ENCODE measurements around the gene MORC2.

MORC2 gene

DNA sequence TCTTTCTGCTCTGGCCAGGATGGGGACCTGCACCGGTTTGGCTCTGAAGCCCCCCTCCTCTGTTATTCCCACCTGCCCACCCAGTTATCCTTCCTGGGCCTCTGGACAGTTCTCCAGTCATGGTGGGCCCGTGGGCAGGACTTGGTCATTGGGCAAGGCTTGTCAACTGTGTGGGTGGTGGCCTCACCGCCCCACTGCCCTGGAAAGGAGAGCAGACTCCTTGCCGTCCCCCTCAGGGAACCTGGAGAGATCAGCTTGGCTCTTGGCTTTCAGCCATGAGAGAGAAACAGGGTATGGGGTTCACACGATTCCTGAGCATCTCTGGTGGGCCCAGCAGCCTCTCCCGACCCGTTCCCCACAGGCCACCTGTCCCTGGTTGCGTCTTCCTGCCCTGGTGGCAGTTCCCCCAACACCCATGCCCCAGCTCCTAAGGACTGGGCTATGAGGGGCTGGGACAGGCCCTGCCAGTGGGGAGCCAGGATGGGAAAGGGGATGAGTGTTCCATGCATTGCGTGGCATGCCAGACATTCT lies 92.3 kb downstream of the MORC2 start:
- Histone ChIP-seq H3K27ac (ENCODE audit: low read depth in 2 of 2, low read length in 2 of 2) (no peak overlapping the region), H3K4me1 (ENCODE audit: control insufficient read depth in 2 of 2, insufficient read depth in 2 of 2, low read length in 2 of 2) (no peaks in the 10 kb centered on the region)

DNA sequence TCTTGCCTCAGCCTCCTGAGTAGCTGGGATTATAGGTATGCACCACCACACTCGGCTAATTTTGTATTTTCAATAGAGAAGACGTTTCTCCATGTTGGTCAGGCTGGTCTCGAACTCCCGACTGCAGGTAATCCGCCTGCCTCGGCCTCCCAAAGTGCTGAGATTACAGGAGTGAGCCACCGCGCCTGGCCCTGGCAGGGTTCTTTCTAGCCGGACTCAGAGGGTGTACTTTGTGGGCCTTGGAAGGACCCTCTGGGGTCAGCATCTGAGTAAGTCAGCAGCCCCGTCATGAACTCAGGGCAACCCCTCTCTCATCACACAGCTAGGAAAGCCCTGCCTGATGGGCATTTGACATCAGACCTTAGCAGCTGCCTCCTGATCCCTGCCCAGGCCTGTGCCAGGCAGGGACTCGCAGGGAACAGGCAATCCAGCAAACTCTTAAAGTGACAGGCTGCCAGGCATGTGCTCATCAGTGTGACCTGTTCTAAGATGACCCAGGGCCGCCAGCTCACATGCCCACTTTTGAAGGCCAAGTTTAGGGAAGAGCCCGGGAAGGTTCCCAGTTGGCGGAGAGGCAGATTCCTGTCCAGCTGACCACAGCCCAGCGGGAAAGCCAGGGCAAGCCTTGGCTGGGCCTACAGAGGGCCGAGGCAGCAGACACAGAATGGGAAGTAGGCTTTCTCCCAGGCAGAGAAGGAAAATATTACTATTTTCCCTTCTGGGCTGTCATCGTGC lies 92.9 kb downstream of the MORC2 start:
- no peaks in the 10 kb centered on the region for H3K4me1 ChIP-seq (ENCODE audit: control insufficient read depth in 2 of 2, insufficient read depth in 2 of 2, low read length in 2 of 2)
- H3K9me3 ChIP-seq (ENCODE audit: control insufficient read depth in 2 of 2, low read length in 2 of 2), result no peaks in the 10 kb centered on the region
- H3K27ac ChIP-seq (ENCODE audit: low read depth in 2 of 2, low read length in 2 of 2), result no peak overlapping the region
- H3K36me3 ChIP-seq (ENCODE audit: control insufficient read depth in 2 of 2, insufficient read depth in 2 of 2, low read length in 2 of 2), result no peaks in the 10 kb centered on the region
- no peak overlapping the region for H3K4me3 ChIP-seq (ENCODE audit: low read length in 2 of 2)
- no peak overlapping the region for H3K9ac ChIP-seq (ENCODE audit: low read depth in 1 of 2, low read length in 2 of 2)
- H3K27me3 ChIP-seq (ENCODE audit: control insufficient read depth in 2 of 2, insufficient read depth in 2 of 2, low read length in 2 of 2), result no peaks in the 10 kb centered on the region

More for the DNA sequence above, 92.3 kb downstream of the MORC2 start:
- Histone ChIP-seq H3K9me3 (ENCODE audit: control insufficient read depth in 2 of 2, low read length in 2 of 2) (no peaks in the 10 kb centered on the region), H3K36me3 (ENCODE audit: control insufficient read depth in 2 of 2, insufficient read depth in 2 of 2, low read length in 2 of 2) (no peaks in the 10 kb centered on the region), H3K4me3 (ENCODE audit: low read length in 2 of 2) (no peak overlapping the region), H3K27me3 (ENCODE audit: control insufficient read depth in 2 of 2, insufficient read depth in 2 of 2, low read length in 2 of 2) (no peaks in the 10 kb centered on the region), H3K9ac (ENCODE audit: low read depth in 1 of 2, low read length in 2 of 2) (no peak overlapping the region)
